ENCODE data around the gene S100A13. TPM values are rescaled to one million over a fixed set of nuclear protein-coding genes. Genes with fewer than 3 reads are reported as not detected.

The S100A13 gene
- total and polyA plus RNA-seq, 8 donors, result 75.1 to 110 (median 84.6) TPM

- ATAC-seq (peak; percentile 27), DNase-seq (no peak)
- H3K9me3 ChIP-seq, result no peaks in the 10 kb centered on the region
- H3K4me1 ChIP-seq, result peaks cover 5 to 33% of the 10 kb centered on the region in 2 donors
- H3K27ac ChIP-seq, result peak overlapping the region in 1 of 2 donors; percentile 15
- no peak for TF ChIP-seq CTCF (IDR thresholded peaks at IDR 0.05)
- H3K27me3 ChIP-seq, result no peaks in the 10 kb centered on the region
- intact Hi-C loops (cut with DNase I), result no loop called here
- H3K4me3 ChIP-seq, result no peak overlapping the region
- peaks cover 0 to under 1% of the 10 kb centered on the region in 2 donors for H3K36me3 ChIP-seq
Measured at GRCh38 chr1:153655333-153655732, 28.0 kb upstream of the S100A13 start.

- DNase-seq, result no peak
- Histone ChIP-seq H3K36me3 (no peaks in the 10 kb centered on the region), H3K4me3 (no peak overlapping the region), H3K27me3 (no peaks in the 10 kb centered on the region), H3K27ac (peak overlapping the region; percentile 28 to 77), H3K9me3 (no peaks in the 10 kb centered on the region), H3K4me1 (peaks cover under 1 to 16% of the 10 kb centered on the region in 2 donors)
- no peak for TF ChIP-seq CTCF (IDR thresholded peaks at IDR 0.05)
- intact Hi-C loops (cut with DNase I), result no loop called here
- peak; percentile 49 for ATAC-seq
Measured at GRCh38 chr1:153652805-153653500, 25.6 kb upstream of the S100A13 start.

- no peak for TF ChIP-seq CTCF (IDR thresholded peaks at IDR 0.05)
- ATAC-seq (no peak), DNase-seq (no peak)
- H3K27me3 ChIP-seq, result no peaks in the 10 kb centered on the region
- H3K9me3 ChIP-seq, result no peaks in the 10 kb centered on the region
- intact Hi-C loops (cut with DNase I), result no loop called here
- H3K4me3 ChIP-seq, result no peak overlapping the region
- H3K27ac ChIP-seq, result no peak overlapping the region
- H3K36me3 ChIP-seq, result peaks cover 0 to 10% of the 10 kb centered on the region in 2 donors
- H3K4me1 ChIP-seq, result peaks cover 0 to 18% of the 10 kb centered on the region in 2 donors
Measured at GRCh38 chr1:153651771-153652170, 24.5 kb upstream of the S100A13 start.

- no peak for DNase-seq
- no peak for ATAC-seq
- intact Hi-C loops (cut with DNase I), result no loop called here
- Histone ChIP-seq H3K27me3 (no peaks in the 10 kb centered on the region), H3K36me3 (peaks cover 0 to 29% of the 10 kb centered on the region in 2 donors), H3K4me3 (no peak overlapping the region), H3K27ac (no peak overlapping the region), H3K9me3 (no peaks in the 10 kb centered on the region), H3K4me1 (peaks cover 0 to 29% of the 10 kb centered on the region in 2 donors)
- no peak for TF ChIP-seq CTCF (IDR thresholded peaks at IDR 0.05)
Measured at GRCh38 chr1:153649863-153650235, 22.5 kb upstream of the S100A13 start.

GRCh38 chr1:153649137-153649862 is 22.0 kb upstream of the S100A13 start:
- peaks cover 0 to 32% of the 10 kb centered on the region in 2 donors for H3K4me1 ChIP-seq
- TF ChIP-seq CTCF (IDR thresholded peaks at IDR 0.05), result no peak
- H3K27me3 ChIP-seq, result no peaks in the 10 kb centered on the region
- H3K27ac ChIP-seq, result no peak overlapping the region
- no peak for DNase-seq
- intact Hi-C loops (cut with DNase I), result no loop called here
- no peaks in the 10 kb centered on the region for H3K9me3 ChIP-seq
- peaks cover 0 to 34% of the 10 kb centered on the region in 2 donors for H3K36me3 ChIP-seq
- ATAC-seq, result no peak
- H3K4me3 ChIP-seq, result no peak overlapping the region

All from left lung (tissue), 10 donors.